ENCODE measurements around the gene EPHB1.

The EPHB1 gene

DNA sequence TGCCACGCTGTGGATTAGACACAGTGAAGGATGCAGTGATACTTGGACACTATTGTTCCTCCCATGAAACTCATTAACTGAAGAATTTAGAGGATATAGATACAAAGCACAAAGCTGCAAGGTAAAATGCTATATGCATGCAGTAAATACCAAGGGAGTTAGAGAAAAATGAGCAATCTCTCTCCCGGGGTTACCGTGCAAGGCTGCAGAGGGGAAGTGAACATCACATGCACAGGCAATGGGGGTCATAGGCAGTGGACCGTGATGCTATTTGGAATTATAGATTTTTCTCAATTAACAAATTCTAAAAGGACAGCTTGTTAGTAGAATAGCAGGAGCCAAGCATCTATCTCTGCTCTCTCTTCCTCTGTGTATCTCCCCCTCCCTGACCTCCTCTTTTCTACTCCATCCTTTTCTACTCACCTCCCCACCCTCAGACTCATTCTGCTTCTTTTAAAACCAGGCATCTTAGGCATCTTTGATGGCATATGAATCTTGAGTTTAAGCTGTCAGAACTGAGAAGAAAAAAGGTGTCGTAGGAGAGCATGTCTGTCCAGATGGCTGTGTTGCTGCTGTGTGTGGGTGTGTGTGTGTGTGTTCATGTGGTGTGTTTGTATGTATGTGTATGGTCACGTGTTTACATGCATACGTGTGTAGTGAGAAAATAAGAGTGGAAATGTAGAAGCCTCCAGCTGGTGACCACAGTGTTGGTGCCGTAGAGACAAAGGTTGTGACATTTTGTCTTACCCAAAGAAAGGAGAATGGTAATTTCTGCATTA is 339.0 kb downstream of the EPHB1 start:
- no peak for DNase-seq (ENCODE audit: low spot score)

DNA sequence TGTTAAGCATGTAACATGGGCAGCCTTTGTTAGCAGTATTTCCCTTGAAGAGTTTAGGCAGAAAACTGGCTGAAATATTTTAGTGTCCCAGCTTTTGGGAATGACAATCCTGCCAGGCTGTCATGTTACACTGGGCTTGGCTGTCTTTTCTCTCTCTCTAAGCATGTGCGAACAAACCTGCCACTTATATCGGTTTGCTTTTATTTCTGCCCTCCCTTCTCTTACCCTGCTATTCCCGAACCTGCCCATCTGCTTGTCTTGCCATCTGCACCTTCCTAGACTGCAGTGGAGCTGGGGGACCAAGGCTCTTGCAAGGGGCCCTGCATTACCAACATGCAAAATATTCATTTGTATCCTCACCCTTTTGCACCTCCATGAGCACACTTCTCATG is 339.6 kb downstream of the EPHB1 start:
- DNase-seq (ENCODE audit: low spot score): no peak

DNA sequence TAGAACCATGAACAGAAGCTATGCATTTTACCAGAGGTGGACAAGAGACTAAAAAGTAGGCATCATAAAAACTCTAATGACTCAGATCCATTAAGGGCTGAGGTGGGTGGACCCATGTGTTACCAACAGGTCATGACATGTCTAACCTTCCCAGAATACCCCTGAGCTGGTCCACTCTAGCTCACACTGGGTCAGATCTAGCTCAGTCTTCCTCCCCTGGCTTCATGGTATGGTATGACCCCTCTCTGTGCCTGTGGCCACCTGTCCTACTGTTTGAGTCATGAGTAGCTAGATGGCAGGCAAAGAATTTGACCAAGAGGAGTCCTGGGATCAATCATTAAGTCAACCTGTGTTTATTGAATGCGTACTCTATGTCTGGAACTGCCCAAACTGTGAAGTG is 340.4 kb downstream of the EPHB1 start:
- DNase-seq (ENCODE audit: low spot score): no peak

DNA sequence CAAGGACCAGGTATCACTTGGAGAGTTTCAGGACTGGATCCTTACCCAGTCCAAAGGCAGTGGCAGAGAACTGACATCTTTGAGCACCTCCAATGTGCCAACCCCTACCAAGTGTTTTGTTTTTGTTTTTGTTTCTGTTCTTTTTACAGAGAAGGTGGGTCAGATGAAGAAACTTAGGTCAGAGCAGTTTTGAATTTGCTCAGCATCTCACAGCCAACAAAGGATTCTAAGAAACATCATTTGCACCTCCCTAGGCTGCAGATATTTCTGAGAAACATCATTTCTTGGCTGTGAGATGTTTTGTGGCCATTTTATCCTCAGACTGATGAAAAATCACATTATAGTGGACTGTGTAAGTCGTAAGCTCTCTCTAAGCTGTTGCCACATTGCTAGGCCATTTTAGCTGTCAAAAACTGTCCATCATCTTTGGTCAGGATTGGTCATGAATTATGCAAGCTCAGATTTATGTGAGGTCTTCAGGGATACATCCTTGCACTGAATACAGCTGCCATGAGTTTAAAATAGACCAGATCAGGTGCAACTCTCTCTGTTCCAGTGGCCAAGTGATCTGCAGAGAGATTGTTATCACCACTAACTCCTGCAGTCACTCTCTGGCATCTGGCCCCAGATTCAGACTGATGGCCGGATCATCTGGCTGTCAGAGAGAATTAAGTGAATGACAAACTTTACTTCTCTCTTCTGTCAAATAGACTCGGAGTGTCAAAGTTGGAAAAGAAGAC is 341.5 kb downstream of the EPHB1 start:
- no peak for DNase-seq (ENCODE audit: low spot score)

DNA sequence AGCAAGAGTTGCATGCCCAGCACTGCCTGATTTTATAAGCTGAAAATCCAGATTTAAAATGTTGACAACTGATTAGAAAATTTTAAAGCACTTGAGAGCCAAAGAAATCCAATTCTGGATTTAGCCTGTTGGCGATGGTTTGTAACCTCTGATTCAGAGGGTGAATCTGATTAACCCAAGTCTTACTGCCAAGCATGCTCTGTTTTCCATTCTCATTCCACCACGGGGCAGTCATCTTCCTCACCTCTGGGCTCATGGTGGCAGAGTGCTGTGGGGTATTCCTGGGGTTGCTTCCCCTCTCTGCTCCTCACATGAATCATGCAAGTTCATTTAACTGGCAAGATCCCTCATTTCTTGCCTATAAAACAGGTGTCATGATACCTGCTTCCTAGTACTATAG is 342.2 kb downstream of the EPHB1 start:
- DNase-seq (ENCODE audit: low spot score): no peak

DNA sequence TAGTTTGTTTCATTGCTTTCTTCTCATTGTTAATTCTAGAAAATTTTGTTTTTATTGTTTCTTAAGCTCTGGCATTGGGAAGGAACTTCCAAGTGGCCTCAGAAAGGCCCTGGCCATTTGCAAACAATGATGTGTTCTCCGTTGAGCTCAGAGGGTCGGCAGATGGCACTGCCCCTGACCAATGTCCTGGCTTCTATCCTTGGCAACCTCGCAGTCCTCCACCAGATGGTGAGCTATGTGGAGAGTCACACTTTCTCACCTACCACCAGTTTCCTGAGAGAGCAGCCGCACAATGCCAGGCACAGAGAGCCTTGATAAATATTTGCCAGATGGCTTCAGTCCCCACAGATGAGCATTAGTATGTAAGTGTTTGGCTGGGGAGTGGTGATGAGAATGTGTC is 343.7 kb downstream of the EPHB1 start:
- DNase-seq (ENCODE audit: low spot score): no peak

DNA sequence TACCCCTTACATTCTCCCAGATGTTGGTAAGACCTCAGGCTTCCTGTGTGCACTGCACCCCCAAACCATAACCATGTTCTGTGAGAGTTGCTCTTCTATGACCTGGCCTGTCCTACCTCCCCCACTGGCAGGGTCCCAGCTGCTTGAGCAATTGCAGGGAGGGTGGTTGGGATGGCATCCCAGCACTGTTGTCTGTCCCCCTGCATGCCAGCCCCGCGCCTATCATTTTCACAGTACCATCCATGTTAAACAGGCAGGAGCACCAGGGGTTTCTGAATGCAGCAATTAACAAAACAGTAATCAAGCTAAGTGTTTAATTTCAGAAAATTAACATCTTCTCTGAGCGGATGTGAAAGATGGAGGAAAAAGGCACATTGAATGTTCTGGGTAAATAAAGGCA is 345.5 kb downstream of the EPHB1 start:
- DNase-seq (ENCODE audit: low spot score): no peak

DNA sequence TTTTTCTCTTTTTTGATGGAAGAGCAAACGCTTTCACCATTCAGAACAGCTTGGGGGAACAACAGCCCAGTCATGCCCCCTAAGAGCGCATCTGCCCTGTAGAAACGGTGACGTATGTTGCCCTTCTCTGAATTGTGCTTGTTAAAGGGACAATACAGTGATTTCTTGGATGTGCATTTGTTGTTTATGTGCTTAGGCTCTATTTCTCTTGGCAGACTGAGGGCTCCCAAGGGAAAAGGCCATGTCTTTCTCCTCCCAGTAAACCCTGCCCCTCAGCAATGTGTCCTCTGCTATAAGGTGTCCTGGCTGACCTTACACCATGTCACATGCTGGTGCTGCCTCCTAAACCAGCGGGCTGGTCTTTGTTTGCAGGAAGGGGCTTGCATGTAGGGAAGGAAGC is 346.1 kb downstream of the EPHB1 start:
- DNase-seq (ENCODE audit: low spot score): no peak

DNA sequence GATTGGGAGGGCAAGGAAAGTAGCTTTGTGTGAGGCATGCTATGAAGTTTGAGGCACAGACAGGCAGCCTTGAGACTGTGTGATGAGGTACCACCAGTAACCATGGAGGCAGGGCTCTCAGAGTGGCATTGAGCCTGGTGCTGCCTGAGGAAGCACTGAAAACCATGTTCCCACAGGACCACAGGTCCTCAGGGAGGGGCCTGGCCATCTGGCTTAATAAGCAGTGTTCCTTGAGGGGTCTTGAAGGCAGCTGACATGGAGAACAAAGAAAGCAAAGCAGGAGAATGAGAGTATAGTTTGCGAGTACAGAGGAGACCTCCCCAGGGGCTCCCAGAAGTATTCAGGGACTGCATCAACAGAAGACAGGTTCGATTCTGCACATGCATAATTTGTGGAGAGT is 346.6 kb downstream of the EPHB1 start:
- no peak for DNase-seq (ENCODE audit: low spot score)

DNA sequence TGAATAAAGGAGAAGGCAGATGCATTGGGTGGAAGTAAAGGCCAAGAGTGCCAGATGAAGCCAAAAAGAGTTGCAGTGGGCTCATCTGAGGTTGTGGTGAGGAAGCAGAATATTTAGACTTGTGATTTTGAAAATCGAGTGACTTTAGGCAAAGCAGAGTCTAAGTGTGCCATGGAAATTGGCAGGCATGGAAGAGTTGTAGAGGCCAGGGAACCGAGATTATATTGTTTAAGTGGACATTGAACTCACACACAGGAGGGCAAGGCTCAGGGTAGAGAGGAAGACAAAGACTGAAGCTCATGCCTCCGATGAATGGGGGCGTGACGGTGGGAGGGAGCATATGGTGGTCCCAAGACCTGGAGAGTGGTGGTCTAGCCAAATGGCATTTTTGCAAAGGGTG is 347.5 kb downstream of the EPHB1 start:
- no peak for DNase-seq (ENCODE audit: low spot score)

DNA sequence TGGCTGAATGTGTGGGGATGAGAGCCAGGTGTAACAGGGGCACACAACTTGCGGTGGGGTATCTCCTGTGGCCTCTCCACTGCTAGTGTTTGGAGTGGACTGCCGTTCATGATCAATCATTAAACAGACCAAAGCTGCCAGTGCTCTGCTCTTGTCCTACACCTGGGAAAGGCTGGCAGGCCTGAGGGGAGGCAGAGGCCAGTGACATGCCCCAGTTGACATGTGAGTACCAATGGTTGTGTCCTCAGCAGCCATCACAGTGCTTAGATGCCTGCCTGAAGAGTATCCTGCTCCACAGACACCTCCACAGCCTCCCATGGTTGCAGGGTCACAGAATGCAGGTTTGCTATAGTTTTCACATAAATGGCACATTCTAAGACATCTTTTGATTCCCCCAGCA is 348.4 kb downstream of the EPHB1 start:
- DNase-seq (ENCODE audit: low spot score): no peak

DNA sequence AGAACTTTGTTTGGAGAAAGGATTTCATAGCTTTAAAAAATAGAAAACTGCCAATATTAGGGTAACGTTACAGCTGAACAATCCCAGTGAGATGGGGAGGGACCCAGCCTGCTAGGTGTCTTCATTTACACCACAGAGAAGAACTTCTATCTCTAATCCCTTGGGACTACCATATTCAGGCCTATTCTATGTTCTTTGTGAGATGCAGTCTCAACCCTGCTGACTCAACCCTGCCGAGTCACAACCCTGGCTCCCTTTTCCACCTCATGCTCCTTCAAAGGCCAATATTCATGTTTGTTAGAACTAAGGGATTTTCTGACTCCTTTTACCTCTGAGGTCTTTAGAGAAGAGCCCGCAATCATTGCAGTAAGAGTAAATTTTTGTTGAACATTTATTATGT is 350.5 kb downstream of the EPHB1 start:
- DNase-seq (ENCODE audit: low spot score): no peak

DNA sequence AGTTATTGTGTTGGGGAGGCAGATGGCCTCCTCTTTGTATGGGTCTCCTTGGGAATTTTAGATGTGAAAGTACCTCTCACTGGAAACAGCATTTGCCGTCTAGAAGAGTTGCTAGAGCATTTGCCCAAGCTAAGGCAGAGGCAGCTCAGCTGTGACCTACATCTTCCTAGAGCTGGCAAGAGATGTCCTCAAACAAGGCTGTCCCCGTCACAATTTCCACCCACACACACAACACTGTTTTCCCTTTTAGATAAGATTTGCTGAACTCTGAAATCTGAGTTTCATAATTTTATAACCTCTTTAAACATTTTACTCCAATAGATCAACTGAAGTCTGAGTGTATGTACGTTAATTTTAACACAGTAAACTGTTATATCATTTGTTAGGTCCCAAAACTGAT is 352.6 kb downstream of the EPHB1 start:
- DNase-seq (ENCODE audit: low spot score): no peak

DNA sequence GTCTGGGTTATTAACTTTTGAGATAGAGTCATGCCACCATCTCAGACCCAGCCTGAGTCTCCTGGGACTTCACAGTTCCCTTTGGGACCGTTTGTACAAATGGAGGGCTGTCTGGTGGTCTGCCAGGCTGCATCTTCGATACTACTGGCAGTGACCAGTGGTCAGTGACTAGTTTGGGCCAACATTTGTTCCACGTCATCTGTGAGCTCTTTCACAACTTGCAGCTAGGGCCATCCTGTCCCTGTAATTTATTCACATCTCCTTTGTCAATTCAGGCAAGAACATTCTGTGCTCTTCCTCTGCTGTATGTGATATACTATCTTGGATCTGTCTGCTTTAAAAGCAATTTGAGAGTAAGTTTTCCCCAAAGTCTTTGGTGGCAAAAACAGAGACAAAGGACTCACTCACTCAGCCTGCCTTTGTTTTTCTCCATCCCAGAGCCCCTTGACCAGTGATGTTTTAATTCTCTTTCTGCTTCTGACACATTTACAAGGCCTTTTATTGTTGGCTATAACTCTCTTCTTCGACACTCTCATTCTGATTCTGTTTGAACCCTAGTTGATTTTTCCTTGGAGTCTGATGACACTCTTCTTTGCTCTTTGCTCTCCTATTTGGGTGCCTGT is 353.4 kb downstream of the EPHB1 start:
- no peak for DNase-seq (ENCODE audit: low spot score)

DNA sequence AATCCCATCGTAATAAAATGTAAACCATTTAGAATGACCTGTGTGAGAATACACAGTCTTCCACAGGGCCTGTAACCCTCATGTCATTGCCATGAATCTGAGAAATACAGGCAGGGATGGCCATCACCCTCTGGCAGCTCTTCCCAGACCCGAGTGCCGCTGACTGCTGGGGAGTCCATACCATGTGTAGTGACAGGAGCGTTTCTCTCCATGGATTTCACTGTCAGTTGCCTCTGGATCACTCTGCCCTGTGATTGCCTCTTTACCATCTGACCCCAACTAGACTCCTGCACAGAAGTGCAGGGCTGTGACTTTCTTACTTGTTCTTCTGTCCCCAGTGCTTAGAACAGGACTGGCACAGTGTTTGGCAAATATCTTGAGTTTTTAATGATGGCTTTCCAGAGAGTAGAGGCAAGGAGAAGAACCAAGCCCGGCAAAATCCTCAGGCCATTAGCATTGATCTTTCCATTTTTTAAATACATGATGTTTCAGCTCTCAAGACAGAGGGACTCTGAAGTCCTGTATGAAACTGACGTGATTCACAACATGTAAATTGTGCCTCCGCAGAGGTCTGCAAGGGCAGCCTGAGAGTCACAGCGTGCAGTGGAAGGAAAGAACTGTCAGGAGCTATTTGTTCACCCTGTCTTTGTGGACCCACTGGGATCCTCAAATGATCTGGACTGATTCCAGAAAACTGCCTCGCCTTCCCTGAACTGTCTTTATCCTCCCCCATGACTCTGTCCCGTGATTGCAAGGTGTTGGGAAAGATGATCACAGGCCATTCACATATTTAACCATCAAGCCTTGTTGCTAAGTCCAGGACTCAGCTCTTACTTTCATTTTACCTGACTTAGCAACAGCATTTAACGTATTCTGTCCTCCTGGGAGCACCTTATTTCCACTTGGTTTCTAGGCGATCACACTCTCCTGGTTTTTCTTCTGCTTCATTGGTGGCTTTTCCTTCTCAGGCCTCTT is 354.9 kb downstream of the EPHB1 start:
- no peak for DNase-seq (ENCODE audit: low spot score)

DNA sequence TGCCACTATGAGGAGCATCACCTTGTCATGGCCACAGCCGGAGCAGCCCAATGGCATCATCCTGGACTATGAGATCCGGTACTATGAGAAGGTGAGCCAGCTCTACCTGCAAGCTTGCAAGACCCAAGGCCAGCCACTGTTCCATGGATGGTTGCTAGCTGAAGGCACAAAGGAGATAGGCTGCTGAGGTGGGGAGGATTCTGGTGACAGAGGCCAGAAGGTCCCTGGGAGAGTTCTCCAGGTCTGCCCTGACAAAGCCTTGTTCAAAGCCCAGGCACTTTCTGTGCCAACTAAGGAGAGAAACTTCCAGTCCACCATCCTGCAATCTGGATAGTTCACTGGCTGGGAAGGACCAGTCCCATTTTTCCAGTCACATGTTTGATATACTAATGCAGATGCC is 359.1 kb downstream of the EPHB1 start:
- no peak for DNase-seq (ENCODE audit: low spot score)

DNA sequence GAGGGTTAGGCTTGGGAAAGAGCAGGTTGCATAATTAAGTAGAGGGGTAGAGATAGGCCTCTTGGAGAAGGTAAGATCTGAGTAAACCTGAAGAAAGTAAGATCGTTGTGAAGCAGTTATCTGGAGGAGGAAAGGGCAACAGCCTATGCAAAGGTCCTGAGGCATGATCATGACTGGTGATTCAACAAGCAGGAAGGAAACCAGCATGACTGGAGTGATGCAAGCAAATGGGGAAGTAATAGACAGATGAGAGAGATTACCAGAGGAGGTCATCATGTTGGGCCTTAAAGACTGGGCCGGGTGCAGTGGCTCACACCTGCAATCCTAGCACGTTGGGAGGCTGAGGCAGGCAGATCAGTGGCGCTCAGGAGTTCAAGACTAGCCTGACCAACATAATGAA is 360.2 kb downstream of the EPHB1 start:
- no peak for DNase-seq (ENCODE audit: low spot score)

DNA sequence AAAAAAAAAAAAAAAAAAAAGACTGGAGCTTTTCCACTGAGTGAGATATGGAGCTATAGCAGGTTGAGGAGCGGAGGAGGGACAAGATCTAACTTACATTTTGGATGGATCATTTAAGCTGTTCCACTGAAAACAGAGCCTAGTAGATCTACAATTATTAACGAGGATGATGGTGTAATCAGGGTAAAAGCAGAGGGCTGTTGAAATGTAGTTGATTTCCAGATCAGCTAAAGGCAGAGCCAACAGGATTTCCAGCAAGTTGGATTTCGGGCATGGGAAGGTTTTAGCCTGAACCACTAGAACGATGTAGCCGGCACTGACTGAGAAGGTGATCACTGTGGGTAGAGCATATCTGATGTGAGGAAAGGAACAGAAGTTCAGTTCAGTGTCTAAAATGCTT is 360.7 kb downstream of the EPHB1 start:
- no peak for DNase-seq (ENCODE audit: low spot score)

DNA sequence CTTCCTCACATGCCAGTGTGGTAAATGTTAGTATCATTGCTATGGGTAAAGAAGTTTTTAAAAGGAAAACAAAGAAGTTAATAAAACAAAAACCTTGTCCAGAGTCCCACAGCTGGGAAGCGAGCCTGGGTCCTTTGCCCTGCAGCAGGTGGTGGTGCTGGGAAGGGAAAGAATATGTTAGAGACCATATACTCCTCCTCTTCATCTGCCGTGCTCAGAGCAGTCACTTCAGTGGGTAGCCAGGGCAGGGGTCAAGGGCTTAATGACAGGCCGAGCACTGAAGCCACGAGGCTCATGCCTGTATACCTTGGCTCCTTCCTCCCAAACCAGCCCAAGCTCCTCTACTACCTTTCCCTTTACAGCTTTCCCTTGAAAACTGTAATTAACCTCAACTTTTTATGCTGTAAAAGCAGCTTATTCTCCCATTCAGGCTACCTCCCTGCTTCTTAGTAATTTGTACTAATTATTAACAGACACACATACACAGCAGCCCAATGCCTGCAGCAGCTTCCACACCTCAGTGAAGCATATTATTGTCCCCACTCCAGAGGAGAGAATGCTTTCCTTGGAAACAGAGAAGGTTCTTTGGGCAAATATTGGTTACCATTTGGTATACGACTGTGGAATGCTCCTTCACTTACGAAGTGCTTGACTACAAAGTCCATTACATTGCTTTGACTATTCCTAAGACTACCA is 362.1 kb downstream of the EPHB1 start:
- no peak for DNase-seq (ENCODE audit: low spot score)

DNA sequence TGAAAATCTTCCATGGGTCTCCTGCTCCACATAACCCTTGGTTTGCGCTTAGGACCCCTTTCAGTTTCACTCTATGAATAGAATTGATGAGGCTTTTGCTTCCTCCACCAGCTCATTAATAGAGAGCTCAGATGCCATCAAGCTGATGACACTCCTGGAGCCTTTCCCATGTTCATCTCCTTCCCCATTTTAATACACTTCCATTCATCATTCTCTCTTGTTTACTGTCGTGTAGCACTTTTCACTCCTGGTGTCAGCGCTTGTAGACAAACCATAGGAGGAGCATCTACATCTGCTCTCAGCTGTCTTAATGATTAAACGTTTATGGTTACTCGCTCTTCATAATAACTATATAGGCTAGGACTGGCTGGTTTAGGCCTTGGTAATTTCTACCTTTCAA is 363.5 kb downstream of the EPHB1 start:
- no peak for DNase-seq (ENCODE audit: low spot score)

DNA sequence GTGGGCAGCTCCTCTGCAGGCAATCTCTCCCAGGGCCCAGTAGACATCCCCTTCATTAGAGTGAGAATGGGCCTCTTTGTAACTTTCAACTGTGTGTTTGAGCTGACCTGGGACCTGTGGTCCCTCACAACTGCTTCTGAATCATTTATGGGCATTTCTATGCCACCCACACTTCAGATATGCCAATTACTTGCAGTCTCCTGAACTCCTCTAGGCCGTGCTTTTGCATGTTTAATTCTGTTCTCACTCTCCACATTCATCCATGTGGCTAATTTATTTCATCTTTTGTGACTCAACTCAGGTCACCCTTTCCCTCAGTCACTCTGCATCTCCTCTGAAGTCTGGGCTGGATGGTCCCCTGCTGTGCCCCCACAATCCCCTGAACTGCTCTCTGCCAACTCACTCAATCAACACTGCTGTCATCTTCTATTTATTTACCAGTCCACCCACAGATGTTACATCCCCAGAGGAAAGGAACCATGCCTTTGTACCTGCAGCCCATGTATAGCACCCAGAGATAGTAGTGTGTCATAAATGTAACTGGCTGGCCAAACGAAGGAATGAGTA is 364.7 kb downstream of the EPHB1 start:
- DNase-seq (ENCODE audit: low spot score): no peak

All from HuH-7 (cell line).